ENCODE measurements around the gene WARS2. TPM values are rescaled to one million over a fixed set of nuclear protein-coding genes. Genes with fewer than 3 reads are reported as not detected.

The WARS2 gene

DNA sequence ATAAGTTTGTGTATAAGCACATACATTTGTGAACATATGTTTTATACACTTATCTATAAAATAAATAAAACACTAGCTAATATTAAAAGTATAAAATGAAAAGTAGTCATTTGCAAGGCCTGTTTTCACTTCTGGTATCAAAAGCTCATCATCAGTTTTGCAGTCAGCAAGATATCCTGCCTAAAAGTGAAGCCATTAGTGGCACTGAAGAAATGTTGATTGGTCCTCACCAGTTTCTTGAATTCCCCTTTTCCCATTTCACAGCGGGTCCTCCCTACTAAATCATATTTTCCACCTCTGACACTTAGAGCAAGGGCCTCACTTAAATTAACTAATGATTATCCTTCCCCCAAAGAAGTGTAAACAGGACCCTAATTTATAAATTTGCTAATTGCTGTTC is 159.0 kb downstream of the WARS2 start:
- Histone ChIP-seq H3K9me3 (replicated peaks; ENCODE audit: low read length) (no peaks in the 10 kb centered on the region), H3K27me3 (ENCODE audit: control insufficient read depth, insufficient read depth, low read length) (no peaks in the 10 kb centered on the region), H3K4me3 (ENCODE audit: low read length) (no peak overlapping the region)

More for the DNA sequence above, 159.0 kb downstream of the WARS2 start:
- Histone ChIP-seq H3K4me1 (ENCODE audit: control insufficient read depth, insufficient read depth, low read length) (peaks cover 10% of the 10 kb centered on the region), H3K36me3 (ENCODE audit: insufficient read depth, low read length) (peaks cover 3% of the 10 kb centered on the region), H3K4me2 (ENCODE audit: low read length) (no peak overlapping the region), H3K9ac (ENCODE audit: low read depth, low read length) (no peak overlapping the region)

Small RNA genes lying within 50 kb of the gene (small RNA-seq; reads per million reads assigned to genes)
- gene AL139420.2: not detected

Measured in skeletal muscle satellite cell (primary cell).